IPS-15b (cell line): Measurements from ENCODE around the gene DPYSL3.

Source experiments
- H3K27me3 ChIP-seq: one replicate; pipeline ENCODE4 v1.6.1; 2013; ENCODE audit warnings: low read length; ENCODE audit not compliant: control insufficient read depth, insufficient read depth
- H3K36me3 ChIP-seq: one replicate; pipeline ENCODE4 v1.6.1; 2013; ENCODE audit warnings: low read length; ENCODE audit not compliant: control insufficient read depth, insufficient read depth
- H3K4me1 ChIP-seq: one replicate; pipeline ENCODE4 v1.6.1; 2013; ENCODE audit warnings: mild to moderate bottlenecking, low read length; ENCODE audit not compliant: control insufficient read depth, insufficient read depth
- H3K4me3 ChIP-seq: one replicate; pipeline ENCODE4 v1.5.1; 2013; ENCODE audit warnings: low read depth, low read length
- H3K9ac ChIP-seq: one replicate; pipeline ENCODE4 v1.6.1; 2013; ENCODE audit warnings: low read depth, mild to moderate bottlenecking, low read length
- H3K9me3 ChIP-seq: one replicate; pipeline ENCODE4 v1.6.1; 2013; ENCODE audit warnings: mild to moderate bottlenecking, low read length; ENCODE audit not compliant: control insufficient read depth, insufficient read depth

DPYSL3 gene

GRCh38 chr5:147348046-147348445, 161.8 kb downstream of the DPYSL3 start:
- Histone ChIP-seq H3K4me3 (no peak overlapping the region), H3K9ac (no peak overlapping the region), H3K36me3 (no peaks in the 10 kb centered on the region), H3K4me1 (no peaks in the 10 kb centered on the region), H3K27me3 (no peaks in the 10 kb centered on the region), H3K9me3 (no peaks in the 10 kb centered on the region)

DNA sequence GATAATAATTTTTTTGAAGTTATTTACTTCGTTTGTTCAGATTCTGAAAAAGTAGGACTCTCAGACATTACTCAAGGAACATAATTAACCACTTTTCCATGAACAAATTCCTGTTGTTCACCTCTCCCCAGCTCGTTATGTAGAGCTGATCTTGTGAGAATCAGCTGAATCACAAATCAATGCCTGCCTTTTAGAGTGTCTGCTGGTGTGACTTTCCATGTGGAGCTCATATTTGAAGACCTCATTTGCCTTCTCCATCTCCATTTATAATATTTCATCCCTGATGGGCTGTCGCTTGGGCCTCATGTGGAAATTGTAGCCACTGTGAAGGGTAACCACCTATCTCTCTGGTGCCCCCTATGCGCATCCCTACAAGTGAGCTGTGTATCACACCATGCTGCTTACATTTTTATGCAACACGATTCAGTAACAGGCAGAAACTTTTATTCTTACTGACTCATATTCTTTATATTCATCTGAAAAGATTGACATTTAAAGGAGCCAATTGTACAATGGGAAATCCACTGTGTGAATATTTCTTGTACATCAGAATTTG, 163.8 kb downstream of the DPYSL3 start:
- Histone ChIP-seq H3K4me3 (no peak overlapping the region), H3K4me1 (no peaks in the 10 kb centered on the region), H3K27me3 (no peaks in the 10 kb centered on the region), H3K9me3 (no peaks in the 10 kb centered on the region), H3K9ac (no peak overlapping the region), H3K36me3 (no peaks in the 10 kb centered on the region)

DNA sequence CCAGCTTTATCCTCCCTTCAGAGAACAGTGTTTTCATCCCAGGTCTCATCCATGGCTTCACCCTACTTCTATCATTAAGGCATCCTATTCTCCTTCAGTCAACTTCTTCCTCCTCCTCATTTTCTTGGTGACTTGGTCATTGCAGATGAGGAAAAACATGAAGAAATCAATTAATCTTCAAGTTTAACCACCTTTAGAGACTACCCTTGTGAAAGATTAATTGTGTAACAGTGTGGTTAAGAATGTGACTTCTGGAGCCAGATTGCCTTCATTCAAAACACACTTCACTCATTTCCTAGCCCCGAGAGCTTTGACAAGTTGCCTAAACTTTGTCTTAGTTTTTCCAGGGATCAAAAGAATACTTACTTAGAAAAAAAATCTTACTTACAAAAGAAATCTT, 165.0 kb downstream of the DPYSL3 start:
- Histone ChIP-seq H3K27me3 (no peaks in the 10 kb centered on the region), H3K4me3 (no peak overlapping the region), H3K9ac (no peak overlapping the region), H3K9me3 (no peaks in the 10 kb centered on the region), H3K36me3 (no peaks in the 10 kb centered on the region), H3K4me1 (no peaks in the 10 kb centered on the region)

DNA sequence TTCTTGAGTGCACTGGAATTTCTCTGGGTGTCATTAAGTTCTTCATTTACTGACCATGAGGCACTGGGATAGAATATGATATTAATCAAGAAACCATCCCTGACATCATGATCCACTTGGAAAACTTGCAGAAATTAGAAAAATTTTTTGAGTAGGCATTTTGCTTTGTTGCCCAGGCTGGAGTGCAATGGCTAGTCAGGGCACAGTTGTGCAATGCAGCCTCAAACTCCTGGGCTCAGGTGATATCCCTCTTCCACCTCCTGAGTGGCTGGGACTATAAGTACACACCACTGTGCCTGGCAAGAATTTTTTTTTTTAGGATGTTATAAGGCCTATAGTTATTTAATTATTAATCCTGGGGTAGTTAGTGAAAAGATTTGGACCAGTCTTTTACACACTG, 168.5 kb downstream of the DPYSL3 start:
- Histone ChIP-seq H3K9me3 (no peaks in the 10 kb centered on the region), H3K27me3 (no peaks in the 10 kb centered on the region), H3K9ac (no peak overlapping the region), H3K36me3 (no peaks in the 10 kb centered on the region), H3K4me3 (no peak overlapping the region), H3K4me1 (peaks cover 10% of the 10 kb centered on the region)

DNA sequence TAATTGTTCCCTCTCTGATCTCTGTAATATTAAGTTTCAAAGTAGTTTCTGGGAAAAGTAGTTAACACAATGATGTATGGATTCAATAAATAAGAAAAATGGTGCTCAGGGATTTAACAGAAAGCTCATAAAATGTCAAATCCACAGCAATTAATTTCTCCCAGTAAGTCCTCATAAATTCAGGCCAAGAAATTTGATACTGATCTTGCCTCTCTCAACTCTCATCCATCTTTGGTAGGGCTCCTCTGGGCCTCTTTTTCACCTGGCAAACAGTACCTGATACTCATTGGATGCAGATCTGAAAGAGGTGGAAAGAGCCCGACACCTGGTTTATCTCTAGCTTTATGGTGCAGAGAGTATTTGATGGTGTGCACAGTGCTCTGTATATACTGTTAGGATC, 168.9 kb downstream of the DPYSL3 start:
- no peaks in the 10 kb centered on the region for H3K36me3 ChIP-seq
- peaks cover 10% of the 10 kb centered on the region for H3K4me1 ChIP-seq
- no peaks in the 10 kb centered on the region for H3K9me3 ChIP-seq
- H3K4me3 ChIP-seq: no peak overlapping the region
- H3K27me3 ChIP-seq: no peaks in the 10 kb centered on the region
- H3K9ac ChIP-seq: no peak overlapping the region
